ENCODE results near the gene ITM2A.
A peak's percentile ranks its signal among the peaks of the same experiment; 100 is the strongest.

ITM2A gene

DNA sequence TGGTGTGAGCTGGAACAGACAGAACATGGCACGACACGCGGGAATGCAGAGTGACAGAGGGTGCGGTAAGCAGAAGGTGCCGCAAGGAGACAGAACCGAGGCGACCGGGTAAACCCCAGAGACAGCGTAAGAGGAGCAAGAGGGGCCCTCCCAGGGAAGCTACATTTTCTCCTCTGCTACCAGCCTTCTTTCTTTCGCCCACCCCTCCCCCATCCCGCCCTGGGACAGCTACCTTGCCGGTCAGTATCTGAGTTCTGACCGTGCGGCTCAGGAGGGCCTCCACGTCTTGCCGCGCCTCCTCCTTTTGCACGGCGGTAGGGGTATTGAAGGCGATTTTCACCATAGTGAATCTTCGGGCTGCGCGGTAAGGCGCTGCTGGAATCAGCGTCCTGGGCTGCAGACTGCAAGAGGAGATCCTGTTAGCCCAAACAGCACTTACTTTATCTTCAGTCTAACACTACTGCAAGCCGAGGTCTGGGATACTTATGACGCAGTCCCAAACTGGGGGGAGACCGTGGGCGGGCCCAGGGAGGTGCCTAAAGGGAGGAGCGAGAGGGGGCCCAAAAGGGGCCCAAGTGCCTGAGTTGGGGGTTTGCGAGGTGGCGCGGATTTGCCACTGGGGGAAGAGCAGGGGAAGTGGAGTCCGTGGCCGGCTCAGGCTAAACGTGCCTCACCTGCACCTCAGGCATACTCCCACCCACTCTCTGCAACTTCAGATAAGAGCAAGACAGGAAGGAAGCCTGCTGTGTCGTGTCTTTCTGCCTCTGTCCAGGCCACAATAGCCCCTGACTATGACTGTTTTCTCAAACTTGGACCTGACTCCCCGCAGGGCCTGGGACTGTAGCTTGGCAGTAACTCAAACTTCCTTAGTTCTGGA is at the start of gene ITM2A:
Gene ITM2A, minus strand, starts transcription at position 462 of the 877 bp plus-strand sequence. Its CDS starts 119 bp downstream, at position 343.
- DNase-seq (ENCODE audit: low spot score), result peak; percentile 5

- DNase-seq (ENCODE audit: low spot score), result no peak
These were observed 47.9 kb upstream of the ITM2A start for GRCh38 chrX:79415056-79415455.

GRCh38 chrX:79413963-79414362 is 46.8 kb upstream of the ITM2A start:
- DNase-seq (ENCODE audit: low spot score), result no peak

- no peak for DNase-seq (ENCODE audit: low spot score)
These were observed 45.8 kb upstream of the ITM2A start for GRCh38 chrX:79412972-79413371.

GRCh38 chrX:79412166-79412565 is 45.0 kb upstream of the ITM2A start:
- no peak for DNase-seq (ENCODE audit: low spot score)

- no peak for DNase-seq (ENCODE audit: low spot score)
These were observed 42.5 kb upstream of the ITM2A start for GRCh38 chrX:79409657-79410056.

DNA sequence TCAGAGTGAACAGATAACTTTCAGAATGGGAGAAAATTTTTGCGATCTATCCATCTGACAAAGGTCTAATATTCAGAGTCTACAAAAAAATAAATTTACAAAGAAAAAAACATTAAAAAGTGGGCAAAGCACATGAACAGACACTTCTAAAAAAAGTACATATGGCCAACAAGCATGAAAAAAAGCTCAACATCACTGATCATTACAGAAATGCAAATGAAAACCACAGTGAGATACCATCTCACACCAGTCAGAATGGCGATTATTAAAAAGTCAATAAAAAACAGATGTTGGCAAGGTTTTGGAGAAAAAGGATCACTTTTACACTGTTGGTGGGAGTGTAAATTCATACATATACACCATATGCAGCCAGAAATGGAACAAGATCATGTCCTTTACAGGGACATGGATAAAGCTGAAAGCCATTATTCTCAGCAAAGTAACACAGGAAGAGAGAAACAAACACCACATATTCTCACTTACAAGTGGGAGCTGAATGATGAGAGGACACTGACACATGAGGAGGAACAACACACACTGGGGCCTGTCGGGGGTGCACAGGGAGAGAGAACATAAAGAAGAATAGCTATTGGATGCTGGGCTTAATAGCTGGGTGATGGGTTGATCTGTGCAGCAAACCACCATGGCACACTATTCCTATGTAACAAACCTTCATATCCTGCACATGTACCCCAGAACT is 41.6 kb upstream of the ITM2A start:
- no peak for DNase-seq (ENCODE audit: low spot score)

DNA sequence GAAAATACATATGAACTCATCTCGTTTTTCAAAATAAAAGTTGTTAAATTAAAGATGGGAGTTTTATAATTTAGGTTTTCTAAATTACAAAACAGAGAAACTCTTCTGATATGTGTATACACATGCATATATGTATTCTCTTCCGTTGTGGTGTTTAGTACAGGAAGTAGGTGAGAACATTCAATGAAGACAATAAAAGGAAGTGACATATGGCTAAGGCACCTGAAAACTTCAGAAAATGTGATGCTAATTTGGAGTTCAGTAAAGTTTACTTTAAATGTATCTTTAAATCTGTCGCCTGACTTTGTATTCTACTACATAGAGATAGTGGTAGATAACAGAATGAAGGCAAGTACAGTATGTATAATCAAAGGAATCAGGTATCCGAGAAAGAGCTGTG is 33.5 kb upstream of the ITM2A start:
- no peak for DNase-seq (ENCODE audit: low spot score)

DNA sequence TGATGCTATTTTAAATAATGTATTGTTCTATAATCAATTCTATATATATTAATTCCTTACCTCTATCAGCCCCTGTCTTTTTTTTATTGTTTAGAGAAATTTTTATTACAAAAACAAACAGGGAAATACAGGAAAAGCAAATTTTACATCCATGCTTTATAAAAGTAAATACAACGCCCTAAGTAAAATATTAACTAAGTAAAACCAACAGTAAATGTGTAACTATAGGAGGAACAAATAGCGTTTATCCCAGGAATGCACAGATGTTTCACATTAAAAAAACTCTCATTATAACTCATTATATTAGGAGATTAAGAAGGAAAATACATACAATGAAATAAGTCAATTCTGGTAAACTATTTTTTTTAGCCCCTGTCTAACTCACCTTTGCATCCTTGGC is 8.2 kb upstream of the ITM2A start:
- no peak for DNase-seq (ENCODE audit: low spot score)

- DNase-seq (ENCODE audit: low spot score), result no peak
These were observed 4.5 kb upstream of the ITM2A start for GRCh38 chrX:79371640-79372039.

DNA sequence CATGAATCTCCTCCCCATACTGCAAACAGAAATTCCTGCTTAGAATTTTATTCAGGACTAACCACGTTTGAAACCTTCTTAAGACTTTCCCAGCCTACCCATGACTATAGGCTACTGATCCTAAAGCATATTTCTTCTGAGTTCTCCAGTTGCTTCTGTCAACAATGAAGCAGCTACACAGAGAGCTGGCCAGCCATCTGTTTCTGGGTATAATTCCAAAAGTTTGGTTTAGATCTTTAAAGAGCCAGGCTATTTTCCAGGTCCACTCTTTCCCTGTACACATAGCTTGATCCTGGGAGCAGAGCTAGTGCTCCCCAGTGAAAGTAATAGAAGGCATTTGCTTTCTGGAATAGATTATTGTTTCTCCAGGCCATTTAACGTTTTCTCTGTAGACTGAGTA is 4.0 kb upstream of the ITM2A start:
- no peak for DNase-seq (ENCODE audit: low spot score)

GRCh38 chrX:79369871-79370270 is 2.7 kb upstream of the ITM2A start:
- no peak for DNase-seq (ENCODE audit: low spot score)

- no peak for DNase-seq (ENCODE audit: low spot score)
These were observed 1.3 kb upstream of the ITM2A start for GRCh38 chrX:79368441-79368840.

GRCh38 chrX:79367907-79368306 is 773 bp upstream of the ITM2A start:
- no peak for DNase-seq (ENCODE audit: low spot score)

DNA sequence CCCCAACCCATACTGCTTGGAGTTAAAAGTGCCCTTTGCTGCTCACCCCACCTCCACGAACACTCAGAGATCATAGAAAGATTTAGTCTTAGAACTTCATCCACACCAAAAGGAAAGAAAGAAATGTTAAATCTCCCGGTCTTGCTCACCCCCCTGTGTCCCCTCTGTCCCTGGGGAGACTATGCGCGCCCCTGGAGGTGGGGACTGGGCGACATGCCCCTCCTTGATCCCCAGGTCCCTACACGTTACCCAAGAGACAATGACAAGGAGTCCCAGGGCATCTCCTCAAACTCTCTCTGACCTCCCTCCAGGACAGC is 620 bp downstream of the ITM2A start:
- no peak for DNase-seq (ENCODE audit: low spot score)

DNA sequence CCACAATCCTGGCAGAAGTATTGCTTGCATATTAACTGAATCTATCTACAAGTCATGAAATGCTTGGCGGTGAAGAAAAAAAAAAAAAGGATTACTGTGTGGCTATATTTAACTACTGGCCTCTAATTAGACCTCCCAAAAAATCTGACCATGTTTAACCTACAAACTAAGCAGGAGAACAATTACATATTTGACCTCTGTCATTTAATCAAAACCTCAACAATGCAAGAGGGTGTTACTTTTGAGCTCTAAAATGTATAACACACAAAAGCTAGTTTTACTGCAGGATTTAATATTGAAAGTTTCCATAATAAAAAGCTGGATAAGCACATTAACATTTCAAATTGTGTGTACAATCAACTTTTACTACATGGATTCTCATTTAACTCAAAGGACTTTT is 1.5 kb downstream of the ITM2A start:
- DNase-seq (ENCODE audit: low spot score), result no peak

DNA sequence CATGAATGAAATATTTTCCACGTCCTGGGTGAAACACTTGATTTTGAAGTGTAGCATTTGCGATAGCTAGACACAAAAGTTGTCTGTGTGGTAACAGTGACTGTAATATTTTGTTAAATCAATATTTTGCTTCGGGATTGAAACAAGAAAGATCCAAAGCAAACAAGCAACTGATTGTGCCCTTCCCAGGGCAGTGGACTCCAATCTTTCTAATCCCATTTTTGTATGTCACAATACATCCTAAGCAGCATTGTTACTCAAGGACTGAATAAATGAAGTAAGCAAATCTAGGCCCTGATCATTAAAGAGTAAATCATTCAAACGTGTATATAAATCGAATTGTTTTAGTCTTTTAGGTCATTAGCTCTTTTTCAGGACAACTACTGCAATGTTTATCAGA is 2.8 kb downstream of the ITM2A start:
- DNase-seq (ENCODE audit: low spot score), result no peak

- DNase-seq (ENCODE audit: low spot score), result no peak
These were observed 5.8 kb downstream of the ITM2A start for GRCh38 chrX:79361192-79361870.

DNA sequence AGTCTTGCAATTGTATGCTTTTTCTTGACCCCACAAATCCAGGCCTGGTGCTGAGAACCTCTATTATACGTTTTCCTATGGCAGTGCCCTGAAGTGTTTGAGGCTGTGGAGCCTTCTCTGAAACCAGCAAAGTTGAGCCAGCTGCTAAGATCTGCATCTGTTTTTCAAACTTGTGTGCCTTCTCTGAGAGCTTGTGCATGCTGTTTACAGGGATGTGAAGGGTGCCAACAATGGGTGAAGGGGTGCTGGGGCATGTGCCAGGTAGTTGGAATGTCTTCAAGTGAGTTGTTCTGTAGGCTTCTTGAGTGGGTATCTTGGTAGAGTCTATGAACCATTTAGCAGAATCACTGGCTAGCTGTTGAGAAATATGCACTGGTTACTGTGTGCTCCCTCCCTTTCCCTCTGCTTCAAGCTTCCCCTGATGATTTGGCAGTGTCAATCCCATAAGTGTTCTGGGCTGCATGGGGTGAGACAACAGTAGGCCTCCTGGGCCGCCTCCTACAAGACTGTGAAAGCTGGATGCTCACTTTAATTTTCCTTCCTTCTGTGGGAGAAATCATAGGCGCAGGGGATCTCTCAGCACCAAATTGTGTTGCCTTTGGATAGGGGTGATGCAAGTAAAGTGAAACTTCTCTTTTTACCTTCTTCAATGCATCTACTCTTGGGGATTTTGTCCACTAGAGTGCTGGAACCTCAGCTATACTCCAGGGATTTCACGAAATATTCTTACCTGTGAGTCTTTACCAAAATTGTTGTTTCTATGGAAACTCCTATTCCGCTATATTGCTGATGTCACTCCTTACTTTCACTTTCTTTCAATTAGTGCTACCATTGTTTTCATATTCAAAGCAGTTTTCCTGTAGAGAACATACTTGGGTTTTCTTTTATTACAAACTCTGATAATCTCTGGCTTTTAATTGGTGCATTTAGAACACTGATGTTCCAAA is 30.0 kb downstream of the ITM2A start:
- DNase-seq (ENCODE audit: low spot score), result no peak

GRCh38 chrX:79330022-79330421 is 37.1 kb downstream of the ITM2A start:
- DNase-seq (ENCODE audit: low spot score), result no peak

DNA sequence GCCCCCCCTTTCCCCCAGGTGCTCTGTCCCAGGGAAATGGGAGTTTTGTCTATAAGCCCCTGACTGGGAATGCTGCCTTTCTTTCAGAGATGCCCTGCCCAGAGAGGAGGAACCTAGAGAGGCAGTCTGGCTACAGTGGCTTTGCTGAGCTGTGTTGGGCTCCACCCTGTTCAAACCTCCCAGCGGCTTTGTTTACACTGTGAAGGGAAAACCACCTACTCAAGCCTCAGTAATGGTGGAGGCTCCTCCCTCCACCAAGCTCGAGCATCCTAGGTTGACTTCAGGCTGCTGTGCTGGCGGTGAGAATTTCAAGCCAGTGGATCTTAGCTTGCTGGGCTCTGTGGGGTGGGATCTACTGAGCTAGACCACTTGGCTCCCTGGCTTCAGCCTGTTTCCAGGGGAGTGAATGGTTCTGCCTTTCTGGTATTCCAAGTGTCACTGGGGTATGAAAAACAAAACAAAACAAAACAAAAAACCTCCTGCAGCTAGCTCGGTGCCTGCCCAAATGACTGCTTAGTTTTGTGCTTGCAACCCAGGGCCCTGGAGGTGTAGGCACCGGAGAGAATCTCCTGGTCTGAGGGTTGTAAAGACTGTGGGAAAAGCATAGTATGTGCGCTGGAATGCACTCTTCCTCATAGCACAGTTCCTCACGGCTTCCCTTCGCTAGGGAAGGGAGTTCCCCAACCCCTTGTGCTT is 41.7 kb downstream of the ITM2A start:
- no peak for DNase-seq (ENCODE audit: low spot score)

Measured in hematopoietic multipotent progenitor cell treated with erythropoietin and hydrocortisone succinate and interleukin-3 and kit ligand, for 15 days (in vitro differentiated cells).